HEK293T (cell line): ENCODE results near the gene KCNMA1.

Source experiments
- BHLHE40 ChIP-seq: fragments of 450-650 bp; IDR thresholded peaks from 2 replicates; pipeline ENCODE4 v1.6.1; 2016; ENCODE audit warnings: mild to moderate bottlenecking, moderate library complexity, borderline replicate concordance
- ELF4 ChIP-seq: fragments of 450-650 bp; IDR thresholded peaks from 2 replicates; pipeline ENCODE4 v1.6.1; 2017; ENCODE audit warnings: antibody characterized with exemption
- FOXA1 ChIP-seq: fragments of 450-650 bp; IDR thresholded peaks from 2 replicates; pipeline ENCODE4 v1.6.1; 2016; ENCODE audit warnings: mild to moderate bottlenecking
- FOXM1 ChIP-seq: fragments of 450-650 bp; IDR thresholded peaks from 2 replicates; pipeline ENCODE4 v1.6.1; 2017; ENCODE audit warnings: mild to moderate bottlenecking, borderline replicate concordance
- HDGF ChIP-seq: fragments of 450-650 bp; IDR thresholded peaks from 2 replicates; pipeline ENCODE4 v1.6.1; 2017; ENCODE audit warnings: antibody characterized with exemption, borderline replicate concordance
- SP1 ChIP-seq: fragments of 450-650 bp; IDR thresholded peaks from 2 replicates; pipeline ENCODE4 v1.6.1; 2017
- SUZ12 ChIP-seq: fragments of 450-650 bp; IDR thresholded peaks from 2 replicates; pipeline ENCODE4 v1.6.1; 2016; ENCODE audit warnings: mild to moderate bottlenecking

DNA sequence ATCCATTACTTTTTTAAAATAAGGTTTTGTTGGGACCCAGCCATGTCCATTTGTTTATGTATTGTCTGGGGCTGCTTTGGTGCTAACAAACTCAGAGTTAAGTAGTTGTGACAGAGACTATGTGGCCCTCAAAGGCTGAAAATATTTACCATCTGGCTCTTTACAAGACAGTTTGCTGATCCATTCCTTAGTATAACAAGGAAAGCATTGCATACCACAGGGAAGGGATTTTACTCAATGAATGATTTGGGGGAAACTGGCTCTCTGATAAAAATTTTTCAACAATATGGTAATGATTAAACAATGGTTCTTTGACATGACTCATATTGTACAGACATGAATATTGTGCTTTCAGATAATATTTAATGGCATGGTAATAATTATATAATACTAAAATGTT is 738.1 kb downstream of the KCNMA1 start:
- TF ChIP-seq FOXM1 (no peak), HDGF (no peak), FOXA1 (no peak), SP1 (no peak), BHLHE40 (no peak), ELF4 (no peak), SUZ12 (no peak)
